Measurements from ENCODE around the gene WDR27.
"Not testable (repeated sequence)": the region's sequence is repeated elsewhere in the genome, so short reads cannot be mapped to it uniquely, and the experiment has no call there.

Gene WDR27

GRCh38 chr6:169709293-169709692, 7.5 kb upstream of the WDR27 start:
- DNase-seq = no peak

GRCh38 chr6:169707772-169708171, 5.9 kb upstream of the WDR27 start:
- DNase-seq = no peak

GRCh38 chr6:169702840-169703246, 1.0 kb upstream of the WDR27 start:
- DNase-seq = no peak

- no peak for DNase-seq
Observed at GRCh38 chr6:169701311-169701953, 397 bp downstream of the WDR27 start.

GRCh38 chr6:169700296-169700695, 1.5 kb downstream of the WDR27 start:
- DNase-seq = no peak

GRCh38 chr6:169697115-169697514, 4.7 kb downstream of the WDR27 start:
- DNase-seq = not testable (repeated sequence)

GRCh38 chr6:169695131-169695530, 6.7 kb downstream of the WDR27 start:
- no peak for DNase-seq

- DNase-seq = no peak
Observed at GRCh38 chr6:169692516-169692915, 9.3 kb downstream of the WDR27 start.

- no peak for DNase-seq
Observed at GRCh38 chr6:169691260-169691659, 10.6 kb downstream of the WDR27 start.

GRCh38 chr6:169689287-169689686, 12.5 kb downstream of the WDR27 start:
- no peak for DNase-seq

- DNase-seq = no peak
Observed at GRCh38 chr6:169685860-169686259, 16.0 kb downstream of the WDR27 start.

GRCh38 chr6:169684056-169684455, 17.8 kb downstream of the WDR27 start:
- DNase-seq = no peak

- DNase-seq = no peak
Observed at GRCh38 chr6:169678342-169678741, 23.5 kb downstream of the WDR27 start.

- no peak for DNase-seq
Observed at GRCh38 chr6:169677096-169677495, 24.7 kb downstream of the WDR27 start.

- no peak for DNase-seq
Observed at GRCh38 chr6:169675011-169675410, 26.8 kb downstream of the WDR27 start.

- no peak for DNase-seq
Observed at GRCh38 chr6:169671563-169671962, 30.3 kb downstream of the WDR27 start.

- no peak for DNase-seq
Observed at GRCh38 chr6:169669889-169670288, 31.9 kb downstream of the WDR27 start.

- no peak for DNase-seq
Observed at GRCh38 chr6:169669147-169669546, 32.7 kb downstream of the WDR27 start.

GRCh38 chr6:169668203-169668847, 33.5 kb downstream of the WDR27 start:
- no peak for DNase-seq

GRCh38 chr6:169667716-169668115, 34.1 kb downstream of the WDR27 start:
- no peak for DNase-seq

- DNase-seq = no peak
Observed at GRCh38 chr6:169666441-169666840, 35.4 kb downstream of the WDR27 start.

GRCh38 chr6:169665289-169665688, 36.5 kb downstream of the WDR27 start:
- no peak for DNase-seq

GRCh38 chr6:169664227-169664626, 37.6 kb downstream of the WDR27 start:
- DNase-seq = no peak

- no peak for DNase-seq
Observed at GRCh38 chr6:169663468-169663867, 38.4 kb downstream of the WDR27 start.

GRCh38 chr6:169661391-169661756, 40.5 kb downstream of the WDR27 start:
- DNase-seq = no peak
